Urothelium cell line (cell line): ENCODE measurements around the gene DGUOK.
"Not testable (repeated sequence)": the region's sequence is repeated elsewhere in the genome, so short reads cannot be mapped to it uniquely, and the experiment has no call there.

Source experiments
- DNase-seq: peaks from one replicate; pipeline ENCODE4 v3.0.0; 2011; ENCODE audit warnings: low spot score, mixed read lengths
- FAIRE-seq: peaks from 2 replicates; lab custom pipeline; 2011; peaks lifted over from hg19 to GRCh38; lab: Jason Lieb, UNC

Gene DGUOK

GRCh38 chr2:73926493-73927327, at the start of gene DGUOK:
TSS of gene DGUOK (plus strand) at chr2:73926880. CDS start at chr2:73926911, 31 bp downstream.
- DNase-seq (peak; percentile 99), FAIRE-seq (peak; percentile 99)

GRCh38 chr2:73877071-73877802, 49.4 kb upstream of the DGUOK start:
- FAIRE-seq (no peak), DNase-seq (no peak)

GRCh38 chr2:73877984-73878383, 48.7 kb upstream of the DGUOK start:
- FAIRE-seq, DNase-seq: not testable (repeated sequence)

GRCh38 chr2:73885406-73885805, 41.3 kb upstream of the DGUOK start:
- DNase-seq (no peak), FAIRE-seq (no peak)

GRCh38 chr2:73886357-73886756, 40.3 kb upstream of the DGUOK start:
- FAIRE-seq (no peak), DNase-seq (no peak)

GRCh38 chr2:73887596-73888353, 38.9 kb upstream of the DGUOK start:
- not testable (repeated sequence) for FAIRE-seq, DNase-seq

- DNase-seq (no peak), FAIRE-seq (no peak)
Measured at GRCh38 chr2:73888388-73888787, 38.3 kb upstream of the DGUOK start.

GRCh38 chr2:73889206-73889605, 37.5 kb upstream of the DGUOK start:
- no peak for FAIRE-seq
- no peak for DNase-seq

- no peak for DNase-seq
- no peak for FAIRE-seq
Measured at GRCh38 chr2:73890301-73891092, 36.2 kb upstream of the DGUOK start.

- no peak for FAIRE-seq
- DNase-seq: no peak
Measured at GRCh38 chr2:73891276-73891901, 35.3 kb upstream of the DGUOK start.

GRCh38 chr2:73892631-73893329, 33.9 kb upstream of the DGUOK start, which contains the start of gene ACTG2:
TSS of gene ACTG2 (plus strand) at chr2:73893008. CDS start at chr2:73901312, 8,304 bp downstream.
- no peak for DNase-seq
- peak; percentile 53 for FAIRE-seq

- FAIRE-seq: no peak
- DNase-seq: no peak
Measured at GRCh38 chr2:73893764-73894474, 32.8 kb upstream of the DGUOK start.

GRCh38 chr2:73894475-73894850, 32.2 kb upstream of the DGUOK start:
- DNase-seq (no peak), FAIRE-seq (no peak)

GRCh38 chr2:73894877-73895276, 31.8 kb upstream of the DGUOK start:
- FAIRE-seq (no peak), DNase-seq (no peak)

GRCh38 chr2:73895473-73895872, 31.2 kb upstream of the DGUOK start:
- FAIRE-seq: no peak
- no peak for DNase-seq

- DNase-seq (no peak), FAIRE-seq (no peak)
Measured at GRCh38 chr2:73896362-73897239, 30.1 kb upstream of the DGUOK start.

GRCh38 chr2:73897240-73897583, 29.5 kb upstream of the DGUOK start:
- FAIRE-seq (no peak), DNase-seq (no peak)

GRCh38 chr2:73897934-73898333, 28.7 kb upstream of the DGUOK start:
- no peak for DNase-seq
- no peak for FAIRE-seq
